GM19468 (cell line): ENCODE data around the gene ZNF511.
"Not testable (repeated sequence)": the region's sequence is repeated elsewhere in the genome, so short reads cannot be mapped to it uniquely, and the experiment has no call there.

Source experiments
- ATAC-seq: cut with Tn5 transposase; IDR thresholded peaks from one replicate; pipeline ENCODE4 v1.9.1; 2021; ENCODE audit warnings: mild to moderate bottlenecking, moderate library complexity, moderate number of reproducible peaks; ENCODE audit not compliant: unreplicated experiment; ENCODE audit errors: extremely low read depth

Gene ZNF511

DNA sequence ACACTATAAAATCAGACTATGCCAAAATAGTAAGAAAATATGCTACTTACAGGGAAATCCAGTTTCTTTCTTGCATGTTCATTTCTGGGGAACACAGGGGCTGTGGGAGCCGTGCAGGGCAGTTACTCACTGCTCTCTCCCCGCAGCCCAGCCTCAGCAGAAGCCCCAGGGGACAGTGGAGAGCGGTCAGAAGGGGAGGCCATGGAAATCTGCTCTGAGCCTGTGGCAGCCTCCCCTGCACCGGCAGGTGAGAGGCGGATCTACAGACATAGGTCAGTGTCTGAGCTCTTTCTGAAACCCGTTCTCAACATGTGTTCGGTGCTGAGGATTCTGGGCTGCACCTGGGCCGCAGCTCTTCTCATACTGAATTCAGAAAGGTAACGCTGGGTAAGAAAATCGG lies 2.9 kb downstream of the ZNF511 start:
- ATAC-seq: no peak

DNA sequence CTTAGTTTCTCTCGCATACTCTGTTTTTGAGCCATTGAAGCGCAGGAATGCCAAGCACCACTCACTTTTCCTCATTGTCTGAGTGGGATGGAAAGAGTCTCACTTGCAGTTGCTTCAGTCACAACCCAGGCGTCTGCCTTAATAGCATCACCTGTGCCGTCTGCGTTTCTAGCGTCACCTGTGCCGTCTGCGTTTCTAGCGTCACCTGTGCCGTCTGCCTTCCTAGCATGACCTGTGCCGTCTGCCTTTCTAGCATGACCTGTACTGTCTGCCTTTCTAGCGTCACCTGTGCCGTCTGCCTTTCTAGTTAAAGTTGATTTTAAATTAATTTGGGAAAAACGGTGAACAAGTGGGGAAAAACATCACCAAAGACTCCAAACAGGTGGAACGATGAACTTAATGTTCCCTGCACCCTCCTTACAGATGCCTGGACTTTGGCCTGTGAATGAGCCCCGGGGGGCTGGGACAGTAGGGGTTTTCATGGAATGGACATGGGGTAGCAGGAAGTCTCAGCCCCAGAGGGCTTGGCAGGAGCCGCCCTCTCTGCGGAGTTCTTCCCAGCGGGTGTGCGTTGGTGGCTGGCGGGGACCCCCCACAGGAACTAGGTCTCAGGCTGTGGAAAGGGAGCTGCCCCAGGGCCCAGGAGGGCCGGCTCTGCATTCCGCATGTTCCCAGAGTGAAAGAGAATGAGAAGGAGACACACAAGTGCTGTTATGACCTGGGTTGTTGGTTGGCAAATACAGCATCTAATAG lies 3.5 kb downstream of the ZNF511 start:
- no peak for ATAC-seq

DNA sequence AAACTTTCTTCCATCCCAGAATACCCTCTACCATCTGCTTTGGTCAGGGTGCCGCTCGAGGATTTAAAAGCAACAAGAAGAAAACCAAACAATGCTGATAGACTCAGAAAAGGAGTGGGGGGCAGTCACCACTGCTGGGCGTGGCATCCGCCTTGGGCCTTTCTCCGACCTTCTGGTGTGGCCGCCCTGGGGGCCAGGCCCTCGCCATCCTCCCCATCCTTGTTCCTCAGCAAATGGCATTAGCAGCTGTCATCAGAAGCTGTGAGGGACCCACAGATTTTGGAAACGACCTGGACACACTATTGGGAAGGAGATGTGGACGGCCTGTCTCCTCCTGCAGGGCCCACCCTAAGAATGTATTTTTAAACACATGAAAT lies 4.0 kb downstream of the ZNF511 start:
- no peak for ATAC-seq

DNA sequence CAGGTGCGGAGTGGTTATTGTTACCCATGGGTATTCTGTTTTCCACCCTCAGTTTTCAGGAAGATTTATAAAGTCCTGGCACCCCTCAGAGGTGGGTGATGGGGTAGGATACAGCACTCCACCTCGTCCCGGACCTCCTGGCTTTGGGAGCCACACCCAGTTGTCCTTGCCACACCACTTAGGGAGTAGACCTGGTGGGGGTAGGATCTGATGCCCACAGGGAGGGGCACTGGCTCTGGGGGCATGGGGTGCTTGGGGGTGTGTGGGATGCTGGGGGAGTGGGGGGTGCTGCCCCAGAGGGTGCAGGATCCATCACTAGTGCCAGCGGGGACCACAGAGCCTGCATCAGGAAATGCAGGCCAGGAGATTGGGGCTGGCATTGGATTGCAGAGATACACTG lies 4.5 kb downstream of the ZNF511 start:
- no peak for ATAC-seq

DNA sequence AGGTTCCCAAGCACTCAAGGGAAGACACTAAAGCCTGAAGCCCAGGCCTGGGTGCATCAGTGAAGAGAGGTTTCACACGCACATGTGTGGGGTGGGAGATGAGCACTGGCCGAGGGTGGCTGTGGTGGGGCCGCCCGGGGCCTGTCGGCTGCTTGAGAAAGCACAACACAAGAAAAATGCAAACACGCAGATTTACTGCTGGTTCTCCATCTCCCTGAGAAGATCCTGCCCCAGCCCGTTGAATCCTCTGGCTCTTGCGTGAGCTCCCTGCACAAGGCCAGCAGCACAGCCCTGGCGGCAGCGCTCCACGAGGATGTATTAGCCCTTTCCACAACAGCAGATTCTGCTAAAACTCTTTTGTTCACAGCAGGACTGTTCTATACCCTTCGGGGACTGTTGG lies 6.2 kb downstream of the ZNF511 start:
- no peak for ATAC-seq

DNA sequence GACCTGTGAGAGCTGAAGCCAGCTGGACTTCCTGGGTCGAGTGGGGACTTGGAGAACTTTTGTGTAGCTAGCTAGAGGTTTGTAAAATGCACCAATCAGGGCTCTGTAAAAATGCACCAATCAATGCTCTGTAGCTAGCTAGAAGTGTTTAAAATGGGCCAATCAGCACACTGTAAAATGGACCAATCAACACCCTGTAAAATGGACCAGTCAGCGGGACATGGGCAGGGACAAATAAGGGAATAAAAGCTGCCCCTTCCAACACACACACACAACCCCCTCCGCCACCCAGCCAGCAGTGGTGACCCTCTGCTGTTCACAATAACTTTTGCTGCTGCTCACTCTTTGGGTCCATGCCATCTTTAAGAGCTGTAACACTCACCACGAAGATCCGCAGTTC lies 7.1 kb downstream of the ZNF511 start:
- ATAC-seq: no peak

DNA sequence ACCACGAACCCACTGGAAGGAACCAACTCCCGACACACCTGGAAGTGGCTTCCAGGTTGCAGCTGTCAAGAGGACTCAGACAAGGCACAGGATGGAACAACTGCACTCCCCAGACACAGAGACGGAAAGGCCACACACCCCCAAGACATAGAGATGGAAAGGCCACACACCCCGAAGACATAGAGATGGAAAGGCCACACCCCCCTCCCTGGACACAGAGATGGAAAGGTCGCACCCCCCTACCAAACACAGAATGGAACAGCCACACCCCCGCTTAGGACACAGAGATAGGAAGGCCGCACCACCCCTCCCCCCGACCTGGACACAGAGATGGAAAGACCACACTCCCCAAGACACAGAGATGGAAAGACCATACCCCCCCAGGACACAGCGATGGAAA lies 7.6 kb downstream of the ZNF511 start:
- no peak for ATAC-seq

DNA sequence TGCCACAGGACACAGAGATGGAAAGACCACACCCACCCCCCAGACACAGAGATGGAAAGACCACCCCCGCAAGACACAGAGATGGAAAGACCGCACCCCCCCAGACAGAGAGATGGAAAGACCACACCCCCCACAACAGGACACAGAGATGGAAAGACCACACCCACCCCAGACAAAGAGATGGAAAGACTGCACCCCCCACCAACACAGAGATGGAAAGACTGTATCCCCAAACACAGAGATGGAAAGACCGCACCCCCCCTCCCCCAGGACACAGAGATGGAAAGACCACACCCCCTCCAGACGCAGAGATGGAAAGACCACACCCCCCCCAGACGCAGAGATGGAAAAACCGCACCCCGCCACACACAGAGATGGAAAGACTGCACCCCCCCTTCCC lies 8.0 kb downstream of the ZNF511 start:
- no peak for ATAC-seq

DNA sequence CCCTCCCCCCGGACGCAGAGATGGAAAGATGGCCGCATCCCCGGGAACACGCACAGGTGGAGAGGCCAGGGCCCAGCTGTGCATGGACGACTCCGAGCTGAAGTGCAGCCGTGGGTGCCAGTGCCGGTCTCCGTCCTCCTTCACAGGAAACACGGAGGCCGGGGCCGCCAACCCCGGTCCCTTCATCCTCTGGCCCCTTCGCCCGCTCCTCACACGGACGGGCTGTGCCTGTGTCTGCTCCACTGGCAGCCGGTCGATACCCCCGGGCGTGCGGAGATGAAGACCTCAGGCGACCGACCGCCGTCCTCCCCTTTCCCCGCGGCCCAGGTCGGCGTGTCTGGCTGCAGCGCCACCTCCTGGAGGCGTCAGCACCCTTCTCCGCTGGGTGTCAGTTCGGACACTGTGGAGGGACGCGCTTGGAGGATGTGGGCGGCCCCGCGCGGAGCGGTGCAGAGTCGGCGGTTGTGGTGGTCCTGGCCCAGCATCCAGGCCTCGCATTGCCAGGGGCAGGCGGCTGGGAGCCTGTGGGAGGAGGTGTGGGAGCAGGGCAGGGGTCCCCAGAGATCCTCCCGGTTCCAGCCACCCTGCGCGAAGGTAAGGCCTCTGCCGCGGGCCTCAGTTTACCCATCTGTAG lies 9.9 kb downstream of the ZNF511 start:
- no peak for ATAC-seq

DNA sequence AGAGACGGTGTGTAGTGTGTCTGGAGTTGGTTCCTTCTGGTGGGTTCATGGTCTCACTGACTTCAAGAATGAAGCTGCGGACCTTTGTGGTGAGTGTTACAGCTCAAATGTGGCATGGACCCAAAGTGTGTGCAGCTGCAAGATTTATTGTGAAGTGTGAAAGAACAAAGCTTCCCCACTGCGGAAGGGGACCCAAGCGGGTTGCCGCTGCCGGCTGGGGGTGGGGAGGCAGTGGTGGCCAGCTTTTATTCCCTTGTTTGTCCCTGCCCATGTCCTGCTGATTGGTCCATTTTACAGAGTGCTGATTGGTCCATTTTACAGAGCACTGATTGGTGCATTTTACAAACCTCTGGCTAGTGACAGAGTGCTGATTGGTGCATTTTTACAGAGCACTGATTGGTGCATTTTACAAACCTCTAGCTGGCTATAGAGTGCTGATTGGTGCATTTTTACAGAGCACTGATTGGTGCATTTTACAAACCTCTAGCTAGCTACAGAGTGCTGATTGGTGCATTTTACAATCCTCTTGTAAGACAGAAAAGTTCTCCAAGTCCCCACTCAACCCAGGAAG lies 12.2 kb downstream of the ZNF511 start:
- not testable (repeated sequence) for ATAC-seq

DNA sequence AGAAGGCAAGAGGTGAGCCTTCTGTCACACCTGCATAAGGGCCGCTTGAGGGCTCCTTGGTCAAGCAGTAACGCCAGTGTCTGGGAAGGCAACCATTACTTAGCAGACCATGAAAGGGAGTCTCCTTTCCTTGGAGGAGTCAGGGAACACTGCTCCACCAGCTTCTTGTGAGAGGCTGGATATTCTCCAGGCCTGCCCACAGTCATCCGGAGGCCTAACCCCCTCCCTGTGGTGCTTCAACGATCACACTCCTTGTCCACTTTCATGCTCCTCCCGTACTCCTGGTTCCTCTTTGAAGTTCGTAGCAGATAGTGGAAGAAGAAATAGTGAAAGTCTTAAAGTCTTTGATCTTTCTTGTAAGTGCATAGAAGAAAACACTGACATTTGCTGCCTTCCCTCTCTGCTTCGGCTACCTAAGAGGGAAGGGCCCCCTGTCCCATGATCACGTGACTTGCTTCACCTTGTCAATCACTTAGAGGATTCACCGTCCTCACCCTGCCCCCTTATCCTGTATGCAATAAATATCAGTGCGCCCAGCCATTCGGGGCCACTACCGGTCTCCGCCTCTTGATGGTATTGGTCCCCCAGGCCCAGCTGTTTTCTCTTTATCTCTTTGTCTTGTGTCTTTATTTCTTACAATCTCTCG lies 13.5 kb downstream of the ZNF511 start:
- not testable (repeated sequence) for ATAC-seq

DNA sequence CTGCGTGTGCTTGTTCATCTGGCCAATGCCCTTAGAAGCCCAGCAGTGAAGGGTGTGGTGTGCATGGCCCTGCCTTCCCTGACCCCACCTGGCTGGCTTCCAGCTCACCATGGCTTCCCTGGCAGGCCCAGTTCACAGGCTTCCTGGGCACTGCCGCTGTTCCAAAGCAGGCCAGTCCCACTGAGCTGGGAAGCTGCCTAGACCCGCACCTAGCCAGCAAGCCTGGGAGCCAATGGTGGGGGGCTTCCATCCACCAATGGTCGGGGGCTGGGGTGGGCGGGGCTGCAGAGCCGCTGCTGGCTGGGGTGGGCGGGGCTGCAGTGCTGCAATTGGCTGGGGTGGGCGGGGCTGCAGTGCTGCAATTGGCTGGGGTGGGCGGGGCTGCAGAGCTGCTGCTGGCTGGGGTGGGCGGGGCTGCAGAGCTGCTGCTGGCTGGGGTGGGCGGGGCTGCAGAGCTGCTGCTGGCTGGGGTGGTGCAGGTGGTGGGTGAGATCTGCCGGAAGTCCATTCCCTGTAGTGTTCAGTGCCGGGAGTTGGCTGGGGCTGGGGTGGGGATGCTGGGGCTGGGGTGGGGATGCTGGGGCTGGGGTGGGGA lies 15.6 kb downstream of the ZNF511 start:
- ATAC-seq: no peak

DNA sequence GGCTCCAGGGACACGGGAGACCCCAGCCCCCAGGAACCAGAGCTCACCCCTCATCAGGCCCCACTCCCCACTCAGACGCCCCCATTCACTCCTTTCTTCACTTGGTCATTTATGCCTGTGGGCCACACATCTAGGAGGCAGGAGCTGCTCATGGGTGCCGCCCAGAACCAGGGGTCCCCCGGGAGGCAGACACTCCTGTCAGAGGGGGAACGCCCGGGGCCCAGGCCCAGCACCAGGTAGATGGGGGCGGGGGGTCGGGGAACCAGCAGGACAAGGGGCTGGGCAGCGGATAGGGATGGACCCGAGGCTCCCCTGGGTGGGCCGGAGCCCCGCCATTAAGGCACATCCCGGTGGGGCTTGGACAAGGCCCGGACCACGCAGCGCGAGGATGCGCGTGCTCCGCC lies 16.1 kb downstream of the ZNF511 start:
- ATAC-seq: no peak

DNA sequence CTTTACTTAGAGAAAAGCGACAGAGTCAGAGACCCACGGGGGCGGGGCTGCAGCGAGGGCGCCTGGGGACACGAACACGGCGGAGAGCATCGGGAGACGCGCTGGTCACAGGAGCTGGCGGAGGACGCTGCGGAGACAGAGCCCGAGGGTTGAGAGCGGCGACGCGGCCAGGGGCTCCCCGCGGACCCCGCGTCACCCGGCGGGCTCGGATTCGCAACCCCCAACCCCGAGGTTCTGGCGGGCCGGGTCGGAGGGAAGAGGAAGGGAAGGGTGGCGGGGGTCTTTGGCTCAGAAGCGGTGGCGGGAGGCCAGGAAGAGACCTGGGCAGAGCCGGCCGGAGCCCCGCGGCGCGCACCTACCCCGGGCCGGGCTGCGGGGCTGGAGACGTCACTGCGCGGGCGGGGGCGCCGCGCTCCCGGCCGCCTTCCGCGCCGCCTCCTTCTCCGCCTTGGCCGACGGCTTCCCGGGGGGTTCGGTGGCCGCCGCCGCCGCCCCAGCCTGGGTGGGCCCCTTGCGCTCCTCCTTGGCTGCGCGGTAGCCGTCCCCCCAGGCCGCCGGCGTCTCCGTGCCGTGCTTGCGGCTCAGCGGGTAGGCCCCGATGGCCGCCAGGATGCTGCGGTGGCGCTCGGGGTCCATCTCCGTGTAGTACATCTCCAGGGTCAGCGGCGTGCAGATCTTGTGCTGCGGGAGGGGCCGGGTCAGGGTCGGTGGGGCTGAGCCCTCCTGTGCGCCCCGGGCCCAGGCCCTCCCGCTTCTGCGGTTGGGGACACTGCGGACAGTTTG lies 16.9 kb downstream of the ZNF511 start:
- ATAC-seq: no peak

DNA sequence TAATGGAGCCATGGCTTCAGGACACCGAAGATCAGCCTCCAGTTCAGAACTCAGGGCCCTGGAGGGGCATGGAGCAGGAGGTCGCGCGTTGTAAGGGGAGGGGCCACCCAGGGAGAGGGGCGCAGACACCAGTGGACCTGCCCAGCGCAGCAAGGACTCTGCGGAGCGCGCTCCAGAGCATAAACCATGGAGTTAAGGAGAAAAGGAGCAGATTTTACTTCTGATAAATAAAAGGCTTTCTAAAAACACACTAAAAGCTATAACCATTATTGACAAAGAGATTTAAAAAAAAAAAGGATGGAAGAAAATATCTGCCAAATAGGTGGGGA lies 17.5 kb downstream of the ZNF511 start:
- ATAC-seq: no peak

DNA sequence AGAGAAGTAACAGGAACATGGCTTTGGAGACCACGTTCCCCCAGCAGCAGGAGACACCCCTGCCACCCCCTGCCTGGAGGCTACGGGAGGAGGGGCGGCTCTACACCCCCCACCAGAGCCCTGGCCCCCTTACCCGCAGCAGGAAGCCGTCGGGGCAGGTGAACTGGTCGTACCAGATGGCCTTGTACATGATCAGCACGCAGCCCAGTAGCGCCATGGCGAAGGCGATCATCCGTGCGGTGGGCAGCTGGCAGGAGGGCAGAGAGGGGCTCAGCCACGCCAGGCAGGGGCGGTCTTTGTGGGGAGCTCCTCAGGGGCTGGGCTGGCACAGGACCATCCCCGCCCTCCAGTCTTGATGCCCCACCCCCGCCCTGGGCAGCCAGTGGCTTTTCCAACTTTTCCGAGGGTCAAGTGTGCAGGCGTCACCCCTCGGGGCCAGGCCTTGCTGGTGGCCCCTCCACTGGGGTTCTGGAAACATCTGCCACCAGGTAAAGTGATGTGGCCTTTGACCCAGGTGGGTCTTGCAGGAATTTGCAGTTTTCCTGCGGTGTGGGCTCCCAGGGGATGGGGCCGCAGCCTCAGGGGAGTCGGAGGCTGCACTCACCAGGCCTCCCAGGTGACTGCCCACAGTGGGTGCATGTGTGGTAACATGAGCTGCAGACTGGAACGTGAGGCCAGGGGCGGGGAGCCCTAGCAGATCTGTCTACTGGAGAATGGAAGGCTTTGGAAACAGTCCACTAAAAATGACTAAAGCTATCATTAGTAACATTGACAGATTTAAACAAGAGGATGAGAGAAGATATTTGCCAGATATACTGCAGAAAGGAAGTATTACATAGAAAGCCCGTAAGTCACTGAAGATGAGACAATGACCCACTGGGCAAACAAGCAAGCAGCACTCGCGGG lies 18.3 kb downstream of the ZNF511 start:
- ATAC-seq: no peak

DNA sequence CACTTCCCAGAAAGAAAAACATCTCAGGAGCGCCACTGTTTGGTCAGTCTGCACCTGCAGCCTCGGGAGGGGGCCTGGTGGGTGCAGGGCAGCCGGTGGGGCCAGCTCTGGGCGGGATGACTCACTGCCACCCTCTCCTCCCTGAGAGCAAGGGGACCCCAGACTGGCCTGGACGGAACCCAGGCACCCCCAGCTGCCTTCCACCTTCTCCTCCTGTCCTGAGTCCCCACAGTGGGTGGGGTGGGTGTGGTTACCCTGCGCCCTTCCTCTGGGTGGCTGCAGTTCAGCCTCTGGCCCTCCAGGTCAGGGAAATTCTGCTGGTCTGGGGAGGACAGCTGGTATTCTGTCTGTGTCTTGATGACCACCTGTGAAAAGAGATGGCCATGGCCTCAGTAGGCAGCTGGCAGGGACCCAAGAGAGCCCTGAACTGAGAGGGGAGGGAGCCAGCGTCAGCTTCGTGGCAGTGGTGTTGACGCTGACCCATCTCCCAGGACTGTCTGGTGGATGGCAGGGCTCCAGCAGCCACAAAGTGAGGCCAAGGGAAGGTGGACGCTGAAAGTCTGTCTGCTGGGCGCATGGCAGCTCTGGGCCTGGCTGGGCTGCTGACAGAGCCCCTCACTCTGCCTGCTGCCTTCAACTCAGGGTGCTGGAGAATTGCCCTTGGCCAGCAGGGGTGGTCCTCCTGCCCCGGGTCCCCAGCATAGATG lies 19.1 kb downstream of the ZNF511 start:
- no peak for ATAC-seq
